Retinal pigment epithelial cell (primary cell): ENCODE measurements around the gene ENPP1.
A peak's percentile ranks its signal among the peaks of the same experiment; 100 is the strongest.
"Not testable (repeated sequence)": the region's sequence is repeated elsewhere in the genome, so short reads cannot be mapped to it uniquely, and the experiment has no call there.

Source experiments
- DNase-seq: peaks from one replicate; pipeline ENCODE4 v3.0.0-alpha.2; 2010; ENCODE audit warnings: low read depth
- H3K4me3 ChIP-seq: 2 replicates; pipeline ENCODE4 v1.5.1; 2011; ENCODE audit warnings: mild to moderate bottlenecking, low read length, control low read depth, moderate library complexity
- TF ChIP-seq, protein P1 (sequence below): conservative IDR thresholded peaks from 2 replicates; pipeline ENCODE4 v1.5.1; 2011; ENCODE audit warnings: low read depth, low read length, control low read depth, inconsistent platforms

Gene ENPP1

GRCh38 chr6:131898718-131899117 lies 90.9 kb downstream of the ENPP1 start:
- H3K4me3 ChIP-seq: no peak overlapping the region
- no peak for DNase-seq

GRCh38 chr6:131900231-131900630 lies 92.4 kb downstream of the ENPP1 start:
- TF ChIP-seq, protein P1, sequence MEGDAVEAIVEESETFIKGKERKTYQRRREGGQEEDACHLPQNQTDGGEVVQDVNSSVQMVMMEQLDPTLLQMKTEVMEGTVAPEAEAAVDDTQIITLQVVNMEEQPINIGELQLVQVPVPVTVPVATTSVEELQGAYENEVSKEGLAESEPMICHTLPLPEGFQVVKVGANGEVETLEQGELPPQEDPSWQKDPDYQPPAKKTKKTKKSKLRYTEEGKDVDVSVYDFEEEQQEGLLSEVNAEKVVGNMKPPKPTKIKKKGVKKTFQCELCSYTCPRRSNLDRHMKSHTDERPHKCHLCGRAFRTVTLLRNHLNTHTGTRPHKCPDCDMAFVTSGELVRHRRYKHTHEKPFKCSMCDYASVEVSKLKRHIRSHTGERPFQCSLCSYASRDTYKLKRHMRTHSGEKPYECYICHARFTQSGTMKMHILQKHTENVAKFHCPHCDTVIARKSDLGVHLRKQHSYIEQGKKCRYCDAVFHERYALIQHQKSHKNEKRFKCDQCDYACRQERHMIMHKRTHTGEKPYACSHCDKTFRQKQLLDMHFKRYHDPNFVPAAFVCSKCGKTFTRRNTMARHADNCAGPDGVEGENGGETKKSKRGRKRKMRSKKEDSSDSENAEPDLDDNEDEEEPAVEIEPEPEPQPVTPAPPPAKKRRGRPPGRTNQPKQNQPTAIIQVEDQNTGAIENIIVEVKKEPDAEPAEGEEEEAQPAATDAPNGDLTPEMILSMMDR: no peak
- H3K4me3 ChIP-seq: no peak overlapping the region
- DNase-seq: no peak

More at GRCh38 chr6:131898718-131899117, 90.9 kb downstream of the ENPP1 start:
- TF ChIP-seq, protein P1: no peak

DNA sequence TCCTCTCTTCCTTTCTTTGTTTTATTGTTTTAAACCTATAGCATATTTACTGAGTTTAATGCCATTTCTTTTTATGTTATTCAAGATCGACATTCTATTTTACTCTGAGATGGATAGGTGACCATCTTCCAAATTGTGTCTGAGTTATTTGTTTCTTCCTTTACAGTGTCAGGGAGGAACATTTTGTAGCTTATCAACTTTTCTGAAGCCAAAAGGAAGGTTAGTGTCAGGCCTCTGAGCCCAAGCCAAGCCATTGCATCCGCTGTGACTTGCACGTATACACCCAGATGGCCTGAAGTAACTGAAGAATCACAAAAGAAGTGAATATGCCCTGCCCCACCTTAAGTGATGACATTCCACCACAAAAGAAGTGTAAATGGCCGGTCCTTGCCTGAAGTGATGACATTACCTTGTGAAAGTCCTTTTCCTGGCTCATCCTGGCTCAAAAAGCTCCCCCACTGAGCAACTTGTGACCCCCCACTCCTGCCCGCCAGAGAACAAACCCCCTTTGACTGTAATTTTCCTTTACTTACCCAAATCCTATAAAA lies 93.6 kb downstream of the ENPP1 start:
- DNase-seq, H3K4me3 ChIP-seq: not testable (repeated sequence)

DNA sequence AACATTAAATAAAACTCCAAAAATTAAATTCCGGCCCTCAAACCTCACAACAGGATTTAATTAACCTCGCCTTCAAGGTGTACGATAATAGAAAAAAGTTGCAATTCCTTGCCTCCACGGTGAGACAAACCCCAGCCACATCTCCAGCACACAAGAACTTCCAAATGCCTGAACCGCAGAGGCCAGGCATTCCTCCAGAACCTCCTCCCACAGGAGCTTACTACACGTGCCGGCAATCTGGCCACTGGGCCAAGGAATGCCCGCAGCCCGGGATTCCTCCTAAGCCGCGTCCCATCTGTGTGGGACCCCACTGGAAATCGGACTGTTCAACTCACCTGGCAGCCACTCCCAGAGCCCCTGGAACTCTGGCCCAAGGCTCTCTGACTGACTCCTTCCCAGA lies 95.9 kb downstream of the ENPP1 start:
- H3K4me3 ChIP-seq, DNase-seq: not testable (repeated sequence)

GRCh38 chr6:131908787-131909186 lies 101.0 kb downstream of the ENPP1 start:
- not testable (repeated sequence) for H3K4me3 ChIP-seq, DNase-seq

- peak; percentile 13 for DNase-seq
- H3K4me3 ChIP-seq: no peak overlapping the region
- TF ChIP-seq, protein P1: peak; percentile 85
Observed at GRCh38 chr6:131909408-131910218, 101.8 kb downstream of the ENPP1 start.

DNA sequence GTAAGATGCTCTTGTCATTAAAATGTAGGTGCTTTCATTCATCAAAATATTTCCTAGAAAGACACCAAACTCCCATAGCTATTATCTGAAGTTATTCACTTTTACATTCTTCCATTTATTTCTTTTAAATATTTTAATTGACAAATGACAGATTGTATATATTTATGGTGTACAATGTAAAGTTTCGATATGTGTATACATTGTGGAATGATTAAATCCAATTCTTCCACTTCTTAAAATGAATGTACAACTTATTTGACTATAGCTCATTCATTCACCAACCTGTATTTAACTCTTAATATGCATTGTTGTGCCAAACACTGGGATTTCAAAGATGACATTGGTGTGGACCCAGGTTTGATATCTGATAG lies 102.4 kb downstream of the ENPP1 start:
- DNase-seq: no peak
- TF ChIP-seq, protein P1: no peak
- no peak overlapping the region for H3K4me3 ChIP-seq

DNA sequence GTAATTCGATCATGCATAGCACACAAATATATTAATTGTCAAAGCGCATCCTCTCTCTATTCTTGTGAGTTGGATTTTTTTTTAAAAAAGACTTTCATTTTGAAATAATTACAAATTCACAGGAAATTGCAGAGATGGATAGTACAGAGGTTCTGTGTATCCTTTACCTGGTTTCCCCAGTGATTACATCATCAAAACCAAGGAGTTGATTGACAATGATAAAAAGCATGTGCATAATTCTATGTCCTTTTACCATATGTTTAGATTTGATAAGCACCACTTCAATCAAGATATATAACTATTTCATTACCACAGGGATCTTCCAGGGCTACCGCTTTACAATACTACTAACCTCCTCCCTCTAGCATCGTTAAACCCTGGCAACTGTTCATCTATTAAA lies 103.1 kb downstream of the ENPP1 start:
- no peak for DNase-seq
- TF ChIP-seq, protein P1: no peak

DNA sequence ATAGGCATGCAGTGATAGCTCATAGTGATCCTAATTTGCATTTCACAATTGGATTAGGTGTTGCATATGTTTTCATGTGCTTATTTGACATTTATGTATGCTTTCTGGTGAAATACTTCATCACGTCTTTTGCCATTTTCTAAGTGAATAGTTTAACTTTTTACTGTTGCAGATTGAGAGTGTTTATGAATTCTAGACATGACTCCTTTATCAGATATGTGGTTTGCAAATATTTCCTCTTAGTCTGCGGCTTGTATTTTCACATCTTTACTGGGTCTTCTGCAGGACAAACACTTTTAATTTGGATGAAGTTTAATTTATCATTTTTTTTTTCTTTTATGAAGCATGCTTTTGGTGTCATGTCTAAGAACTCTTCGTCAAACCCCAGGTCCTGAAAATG lies 104.1 kb downstream of the ENPP1 start:
- no peak overlapping the region for H3K4me3 ChIP-seq
- no peak for DNase-seq
- TF ChIP-seq, protein P1: no peak

More for the DNA sequence above, 103.1 kb downstream of the ENPP1 start:
- H3K4me3 ChIP-seq: no peak overlapping the region
